ENCODE results near the gene GLIS1.

The GLIS1 gene

DNA sequence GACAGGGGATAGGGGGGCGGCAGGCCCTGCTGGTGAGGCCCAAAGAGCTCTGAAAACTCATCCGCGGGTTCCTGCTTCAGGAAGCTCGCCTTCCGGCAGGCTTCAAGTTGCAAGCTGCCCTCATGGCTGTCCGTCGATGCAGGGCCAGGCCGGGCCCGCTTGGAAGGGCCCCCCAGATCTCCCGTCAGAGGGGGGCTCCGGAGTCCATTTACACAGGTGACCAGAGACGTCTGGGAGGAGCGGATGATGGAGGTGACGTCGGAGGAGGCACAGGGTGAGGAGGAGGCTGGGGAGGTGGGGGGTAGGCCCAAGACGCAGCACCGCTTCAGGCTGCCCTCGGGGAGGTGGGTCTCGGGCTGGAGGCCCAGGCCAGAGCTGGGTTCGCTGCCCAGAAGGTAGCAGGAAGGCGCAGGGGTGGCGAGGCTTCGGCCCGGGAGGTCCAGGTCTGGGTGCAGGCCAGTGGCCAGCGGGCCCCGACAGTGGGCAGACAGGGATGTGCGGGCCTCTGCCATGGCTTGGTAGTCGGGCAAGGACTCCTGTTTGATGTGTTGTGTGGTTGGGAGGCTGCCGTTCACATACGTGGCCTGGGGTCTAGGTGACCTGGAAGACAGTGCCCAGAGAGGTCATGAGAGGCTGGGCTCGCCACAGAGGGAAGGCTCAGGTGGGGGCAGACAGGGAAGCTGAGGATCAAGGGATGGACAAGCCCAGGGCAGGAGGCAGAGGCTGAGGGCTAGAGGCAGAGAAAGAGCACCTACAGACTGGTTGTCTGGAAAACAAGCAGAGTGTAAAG is 144.4 kb downstream of the GLIS1 start:
- no peaks in the 10 kb centered on the region for H3F3A ChIP-seq (ENCODE audit: control insufficient read depth, insufficient read depth)
- no peaks in the 10 kb centered on the region for H3K9me2 ChIP-seq (replicated peaks; ENCODE audit: control insufficient read depth, low read length)
- no peaks in the 10 kb centered on the region for H3K9me3 ChIP-seq (ENCODE audit: control insufficient read depth, insufficient read depth, low read length)
- no peak overlapping the region for H3K27ac ChIP-seq (ENCODE audit: low read depth, low read length)
- H3K27me3 ChIP-seq (ENCODE audit: control insufficient read depth, low read length): peaks cover 2% of the 10 kb centered on the region; the same call in 1 of the 2 replicates
- H3K79me2 ChIP-seq (ENCODE audit: control insufficient read depth, low read length): no peaks in the 10 kb centered on the region
- no peaks in the 10 kb centered on the region for H3K36me3 ChIP-seq (ENCODE audit: control insufficient read depth, low read length)
- no peak overlapping the region for H3K4me3 ChIP-seq (ENCODE audit: low read length)
- no peak overlapping the region for H3K4me2 ChIP-seq (ENCODE audit: low read length)
- TF ChIP-seq EZH2phosphoT487 (IDR thresholded peaks at IDR 0.05; ENCODE audit: borderline replicate concordance, low read length) (no peak), CTCF (IDR thresholded peaks at IDR 0.05; ENCODE audit: low read depth, low read length, poor library complexity, severe bottlenecking) (no peak)
- H4K20me1 ChIP-seq (ENCODE audit: control insufficient read depth, insufficient read depth, low read depth, low read length): no peaks in the 10 kb centered on the region
- no peaks in the 10 kb centered on the region for H3K4me1 ChIP-seq (ENCODE audit: control insufficient read depth, low read length)

GRCh38 chr1:53593758-53594380 is 145.1 kb downstream of the GLIS1 start:
- no peaks in the 10 kb centered on the region for H4K20me1 ChIP-seq (ENCODE audit: control insufficient read depth, insufficient read depth, low read depth, low read length)
- peaks cover 2% of the 10 kb centered on the region for H3K27me3 ChIP-seq (ENCODE audit: control insufficient read depth, low read length)
- no peak overlapping the region for H3K27ac ChIP-seq (ENCODE audit: low read depth, low read length)
- H3K4me1 ChIP-seq (ENCODE audit: control insufficient read depth, low read length): no peaks in the 10 kb centered on the region
- TF ChIP-seq CTCF (IDR thresholded peaks at IDR 0.05; ENCODE audit: low read depth, low read length, poor library complexity, severe bottlenecking): no peak
- no peak for TF ChIP-seq EZH2phosphoT487 (IDR thresholded peaks at IDR 0.05; ENCODE audit: borderline replicate concordance, low read length)
- H3F3A ChIP-seq (ENCODE audit: control insufficient read depth, insufficient read depth): no peaks in the 10 kb centered on the region
- no peaks in the 10 kb centered on the region for H3K36me3 ChIP-seq (ENCODE audit: control insufficient read depth, low read length)
- no peak overlapping the region for H3K4me3 ChIP-seq (ENCODE audit: low read length)
- H3K9me2 ChIP-seq (replicated peaks; ENCODE audit: control insufficient read depth, low read length): no peaks in the 10 kb centered on the region
- H3K4me2 ChIP-seq (ENCODE audit: low read length): no peak overlapping the region
- no peaks in the 10 kb centered on the region for H3K9me3 ChIP-seq (ENCODE audit: control insufficient read depth, insufficient read depth, low read length)
- H3K79me2 ChIP-seq (ENCODE audit: control insufficient read depth, low read length): no peaks in the 10 kb centered on the region

GRCh38 chr1:53592985-53593757 is 145.8 kb downstream of the GLIS1 start:
- no peaks in the 10 kb centered on the region for H3K9me2 ChIP-seq (replicated peaks; ENCODE audit: control insufficient read depth, low read length)
- no peaks in the 10 kb centered on the region for H3K36me3 ChIP-seq (ENCODE audit: control insufficient read depth, low read length)
- no peak overlapping the region for H3K4me3 ChIP-seq (ENCODE audit: low read length)
- peaks cover 2% of the 10 kb centered on the region for H3K27me3 ChIP-seq (ENCODE audit: control insufficient read depth, low read length)
- H3K4me2 ChIP-seq (ENCODE audit: low read length): no peak overlapping the region
- H4K20me1 ChIP-seq (ENCODE audit: control insufficient read depth, insufficient read depth, low read depth, low read length): no peaks in the 10 kb centered on the region
- H3F3A ChIP-seq (ENCODE audit: control insufficient read depth, insufficient read depth): no peaks in the 10 kb centered on the region
- no peaks in the 10 kb centered on the region for H3K79me2 ChIP-seq (ENCODE audit: control insufficient read depth, low read length)
- H3K4me1 ChIP-seq (ENCODE audit: control insufficient read depth, low read length): no peaks in the 10 kb centered on the region
- no peak overlapping the region for H3K27ac ChIP-seq (ENCODE audit: low read depth, low read length)
- TF ChIP-seq EZH2phosphoT487 (IDR thresholded peaks at IDR 0.05; ENCODE audit: borderline replicate concordance, low read length): no peak
- no peak for TF ChIP-seq CTCF (IDR thresholded peaks at IDR 0.05; ENCODE audit: low read depth, low read length, poor library complexity, severe bottlenecking)
- no peaks in the 10 kb centered on the region for H3K9me3 ChIP-seq (ENCODE audit: control insufficient read depth, insufficient read depth, low read length)

All from DOHH2 (cell line).